ENCODE data around the gene WDR11. TPM values are rescaled to one million over a fixed set of nuclear protein-coding genes. Genes with fewer than 3 reads are reported as not detected.

The WDR11 gene
- total RNA-seq, 1 experiment from 2014 or later, result 48.3 TPM

- POLR2A ChIA-PET, result no interaction called here
- intact Hi-C loops (cut with micrococcal nuclease), result no loop called here
- RAD21 ChIA-PET (ENCODE audit: low non-redundant PET in 1 of 2, low total read pairs in 2 of 2, uncharacterized antibody in 2 of 2, unreplicated experiment in 2 of 2), result no interaction called here
- H2AFZ ChIP-seq (ENCODE audit: low read depth, low read length, poor library complexity, severe bottlenecking), result no peak overlapping the region
- no peak overlapping the region for H3K9ac ChIP-seq (ENCODE audit: low read length)
- no peak overlapping the region for H3K4me3 ChIP-seq (replicated peaks in 1 of 2; ENCODE audit: low read depth in 1 of 2, low read length in 2 of 2)
- H4K20me1 ChIP-seq (ENCODE audit: insufficient read depth), result no peaks in the 10 kb centered on the region
- no peak overlapping the region for H3K27ac ChIP-seq (ENCODE audit: low read depth, low read length)
- no TSS peak for BruUV-seq (replicated peaks)
- H3K9me2 ChIP-seq (ENCODE audit: insufficient read depth), result no peaks in the 10 kb centered on the region
- H3K79me2 ChIP-seq (ENCODE audit: insufficient read depth, low read length), result no peaks in the 10 kb centered on the region
- H3K4me1 ChIP-seq (ENCODE audit: control insufficient read depth in 1 of 2, insufficient read depth in 2 of 2, low read length in 2 of 2), result no peaks in the 10 kb centered on the region
- DNase-seq (ENCODE audit: low read depth, low spot score), result no peak
- H3K36me3 ChIP-seq (ENCODE audit: control insufficient read depth in 1 of 2, insufficient read depth in 2 of 2, low read length in 2 of 2), result peaks cover 8 to 9% of the 10 kb centered on the region in 2 experiments; a peak in 3 of 4 replicates
- no peak for TF ChIP-seq EZH2phosphoT487 (IDR thresholded peaks at IDR 0.05; ENCODE audit: borderline replicate concordance)
- TF ChIP-seq ZBTB33 (IDR thresholded peaks at IDR 0.05; ENCODE audit: extremely low read depth, insufficient replicate concordance, low read length), result no peak
- no peak for TF ChIP-seq TCF7L2 (IDR thresholded peaks at IDR 0.05; ENCODE audit: borderline replicate concordance, extremely low read depth, insufficient read depth, insufficient read length)
- TF ChIP-seq FOSL1 (IDR thresholded peaks at IDR 0.05; ENCODE audit: low read depth), result no peak
- no peak for TF ChIP-seq SRF (IDR thresholded peaks at IDR 0.05; ENCODE audit: low read depth)
- TF ChIP-seq CTCF (IDR thresholded peaks at IDR 0.05 in 2 of 3, conservative IDR thresholded peaks at IDR 0.05 in 1 of 3; ENCODE audit: borderline replicate concordance in 1 of 3, insufficient read depth in 1 of 3, low read depth in 2 of 3, low read length in 2 of 3), result no peak
- no peak for TF ChIP-seq SP1 (IDR thresholded peaks at IDR 0.05; ENCODE audit: low read depth)
- TF ChIP-seq POLR2AphosphoS5 (IDR thresholded peaks at IDR 0.05; ENCODE audit: low read depth, low read length), result no peak
- TF ChIP-seq ZNF274 (IDR thresholded peaks at IDR 0.05; ENCODE audit: low read depth, low read length), result no peak
- no peak for TF ChIP-seq ZFX (IDR thresholded peaks at IDR 0.05)
- TF ChIP-seq EZH2 (IDR thresholded peaks at IDR 0.05), result no peak
- no peak for TF ChIP-seq REST (IDR thresholded peaks at IDR 0.05; ENCODE audit: low read depth)
- no peak for TF ChIP-seq CBX3 (IDR thresholded peaks at IDR 0.05; ENCODE audit: low read depth)
- H3K9me3 ChIP-seq (ENCODE audit: control insufficient read depth in 1 of 2, insufficient read depth in 1 of 2, low read depth in 1 of 2, low read length in 2 of 2), result no peaks in the 10 kb centered on the region
- H3K4me2 ChIP-seq (ENCODE audit: low read length), result no peak overlapping the region
- CTCF ChIA-PET, result no interaction called here
- no peak for ATAC-seq
- H3K27me3 ChIP-seq (ENCODE audit: insufficient read depth, low read length), result no peaks in the 10 kb centered on the region
Observed at GRCh38 chr10:120883071-120883470, 31.9 kb downstream of the WDR11 start.

All from HCT116 (cell line).